H1 (cell line): ENCODE measurements around the gene LCLAT1. TPM values are rescaled to one million over a fixed set of nuclear protein-coding genes. Genes with fewer than 3 reads are reported as not detected.

ENCODE experiments used
- CTCF ChIA-PET: fragments of 300-600 bp; sonication (Branson Sonifier 250); formaldehyde crosslinking; loops from one replicate; lab custom pipeline; 2021; ENCODE audit not compliant: partially characterized antibody; lab: Charles Lee
- POLR2A ChIA-PET: fragments of 300-600 bp; sonication (Branson Sonifier 250); formaldehyde crosslinking; loops from one replicate; lab custom pipeline; 2021; ENCODE audit warnings: inconsistent platforms; ENCODE audit not compliant: partially characterized antibody; lab: Charles Lee
- DNase-seq, 2 experiments: peaks; one replicate each; pipeline versions ENCODE4 v3.0.0 to v3.0.0-alpha.2; 2010 to 2022; ENCODE audit warnings: low spot score in 2 of 2, low read depth in 1 of 2, mixed read lengths in 1 of 2
- FAIRE-seq: peaks from 2 replicates; lab custom pipeline; 2011; peaks lifted over from hg19 to GRCh38; lab: Jason Lieb, UNC
- H2AFZ ChIP-seq: 2 replicates; pipeline ENCODE4 v1.8.1; 2012; ENCODE audit warnings: low read length, inconsistent platforms
- H2AK5ac ChIP-seq: 2 replicates; pipeline ENCODE4 v1.6.1; 2013; ENCODE audit warnings: low read depth, low read length
- H2BK120ac ChIP-seq: replicated peaks from 2 replicates; pipeline ENCODE3; 2013; ENCODE audit warnings: low read depth, low read length, inconsistent platforms
- H2BK12ac ChIP-seq: 2 replicates; pipeline ENCODE4 v1.6.1; 2013; ENCODE audit warnings: low read depth, low read length
- H2BK15ac ChIP-seq: 2 replicates; pipeline ENCODE4 v1.6.1; 2013; ENCODE audit warnings: low read length
- H2BK20ac ChIP-seq: 2 replicates; pipeline ENCODE4 v1.6.1; 2013; ENCODE audit warnings: low read length
- H2BK5ac ChIP-seq: 2 replicates; pipeline ENCODE4 v1.6.1; 2013; ENCODE audit warnings: low read depth, low read length
- H3K14ac ChIP-seq: 2 replicates; pipeline ENCODE4 v1.6.1; 2013; ENCODE audit warnings: inconsistent platforms; ENCODE audit not compliant: insufficient read length
- H3K18ac ChIP-seq: 2 replicates; pipeline ENCODE4 v1.6.1; 2013; ENCODE audit warnings: low read length; ENCODE audit errors: extremely low read depth
- H3K23ac ChIP-seq: 2 replicates; pipeline ENCODE4 v1.6.1; 2013; ENCODE audit warnings: inconsistent platforms; ENCODE audit not compliant: insufficient read length
- H3K23me2 ChIP-seq: 2 replicates; pipeline ENCODE4 v1.6.1; 2013; ENCODE audit warnings: low read depth, low read length
- H3K27ac ChIP-seq: 2 replicates; pipeline ENCODE4 v1.6.1; 2011; ENCODE audit warnings: low read depth, low read length, inconsistent platforms
- H3K27me3 ChIP-seq, 4 experiments: replicated peaks in 1 of 4; 1 replicate in 1 of 4; 2 replicates in 3 of 4; pipeline versions ENCODE4 v1.6.1 to v1.8.1; 2011 to 2013; ENCODE audit warnings: low read length in 3 of 4, mild to moderate bottlenecking in 3 of 4, inconsistent platforms in 2 of 4, mixed read lengths in 2 of 4, moderate library complexity in 1 of 4; ENCODE audit not compliant: control insufficient read depth in 3 of 4, insufficient read depth in 3 of 4; ENCODE audit errors: extremely low read depth in 1 of 4
- H3K36me3 ChIP-seq, 4 experiments: 2 replicates each; pipeline versions ENCODE4 v1.6.1 to v1.8.1; 2011 to 2013; ENCODE audit warnings: mild to moderate bottlenecking in 4 of 4, low read length in 3 of 4, moderate library complexity in 2 of 4, control low read depth in 1 of 4, inconsistent platforms in 1 of 4; ENCODE audit not compliant: insufficient read depth in 4 of 4, control insufficient read depth in 2 of 4
- H3K4ac ChIP-seq: replicated peaks from 2 replicates; pipeline ENCODE3; 2013; ENCODE audit warnings: low read length, low read depth, mixed read lengths, inconsistent platforms; ENCODE audit not compliant: insufficient read length
- H3K4me1 ChIP-seq, 4 experiments: replicated peaks in 1 of 4; 1 replicate in 1 of 4; 2 replicates in 3 of 4; pipeline versions ENCODE4 v1.6.1 to v1.8.1; 2011 to 2013; ENCODE audit warnings: low read length in 3 of 4, inconsistent platforms in 2 of 4, mixed read lengths in 1 of 4; ENCODE audit not compliant: insufficient read depth in 4 of 4, control insufficient read depth in 3 of 4
- H3K4me2 ChIP-seq, 2 experiments: 2 replicates each; pipeline versions ENCODE4 v1.6.1 to v1.8.1; 2011 to 2013; ENCODE audit warnings: low read depth in 2 of 2, low read length in 2 of 2, control low read depth in 1 of 2, inconsistent platforms in 1 of 2, mild to moderate bottlenecking in 1 of 2; ENCODE audit not compliant: insufficient read depth in 1 of 2
- H3K4me3 ChIP-seq, 4 experiments: fragments of 200-600, 300-600 bp in 1 of 4; sonication (generic), shearing (Covaris generic), sonication (Bioruptor Twin) in 1 of 4; 2 replicates each; pipeline versions ENCODE4 v1.5.1 to v1.8.1; 2011 to 2016; ENCODE audit warnings: low read length in 4 of 4, low read depth in 3 of 4, control low read depth in 2 of 4, inconsistent platforms in 2 of 4, mild to moderate bottlenecking in 2 of 4, mixed read lengths in 1 of 4, moderate library complexity in 1 of 4; ENCODE audit not compliant: insufficient read depth in 2 of 4; ENCODE audit errors: extremely low read depth in 1 of 4
- H3K56ac ChIP-seq: replicated peaks from 2 replicates; pipeline ENCODE3; 2013; ENCODE audit warnings: low read depth, mild to moderate bottlenecking, mixed read lengths, low read length, inconsistent platforms; ENCODE audit not compliant: insufficient read length
- H3K79me1 ChIP-seq: 2 replicates; pipeline ENCODE4 v1.6.1; 2013; ENCODE audit warnings: low read depth, low read length, control low read depth
- H3K79me2 ChIP-seq, 2 experiments: 2 replicates each; pipeline versions ENCODE4 v1.6.1 to v1.8.1; 2012 to 2013; ENCODE audit warnings: low read length in 2 of 2, mild to moderate bottlenecking in 2 of 2, inconsistent platforms in 1 of 2; ENCODE audit not compliant: insufficient read depth in 2 of 2, control insufficient read depth in 1 of 2
- H3K9ac ChIP-seq, 4 experiments: replicated peaks in 1 of 4; 1 replicate in 1 of 4; 2 replicates in 3 of 4; pipeline versions ENCODE4 v1.6.1 to v1.8.1; 2011 to 2013; ENCODE audit warnings: low read depth in 3 of 4, low read length in 3 of 4, control low read depth in 2 of 4, mild to moderate bottlenecking in 2 of 4, moderate library complexity in 2 of 4, inconsistent platforms in 1 of 4; ENCODE audit errors: extremely low read depth in 1 of 4
- H3K9me3 ChIP-seq, 2 experiments: 2 replicates each; pipeline versions ENCODE4 v1.6.1 to v1.8.1; 2012 to 2013; ENCODE audit warnings: mild to moderate bottlenecking in 2 of 2, moderate library complexity in 2 of 2, control low read depth in 1 of 2, inconsistent platforms in 1 of 2, low read depth in 1 of 2, low read length in 1 of 2, mixed read lengths in 1 of 2; ENCODE audit not compliant: insufficient read depth in 2 of 2
- H4K20me1 ChIP-seq, 2 experiments: replicated peaks in 1 of 2; 2 replicates each; pipeline versions ENCODE3 to v1.8.1; 2011 to 2013; ENCODE audit warnings: inconsistent platforms in 2 of 2, low read length in 2 of 2, mild to moderate bottlenecking in 1 of 2; ENCODE audit not compliant: insufficient read depth in 2 of 2, control insufficient read depth in 1 of 2
- H4K5ac ChIP-seq: 2 replicates; pipeline ENCODE4 v1.6.1; 2013; ENCODE audit warnings: low read length, low read depth, mixed read lengths, inconsistent platforms; ENCODE audit not compliant: insufficient read length
- H4K8ac ChIP-seq: 2 replicates; pipeline ENCODE4 v1.8.0; 2013; ENCODE audit warnings: mild to moderate bottlenecking, moderate library complexity, low read length, inconsistent platforms; ENCODE audit not compliant: insufficient read depth; ENCODE audit errors: extremely low read depth
- H4K91ac ChIP-seq: replicated peaks from 2 replicates; pipeline ENCODE3; 2013; ENCODE audit warnings: low read length, mixed read lengths, inconsistent platforms; ENCODE audit not compliant: insufficient read length
- CBX8 ChIP-seq: fragments of 300-800, 300-1000 bp; sonication (generic); IDR thresholded peaks from 2 replicates; pipeline ENCODE4 v1.7.1; 2016; ENCODE audit warnings: low read depth, low read length, borderline replicate concordance
- CTBP2 ChIP-seq: IDR thresholded peaks from 2 replicates; pipeline ENCODE4 v1.7.0; 2011; ENCODE audit warnings: borderline replicate concordance, mild to moderate bottlenecking, moderate library complexity, mixed read lengths, low read length; ENCODE audit not compliant: insufficient read depth, insufficient read length
- EP300 ChIP-seq, 2 experiments: IDR thresholded peaks; 1 replicate in 1 of 2; 2 replicates in 1 of 2; pipeline ENCODE4 v1.6.1; 2011 to 2012; ENCODE audit warnings: low read depth in 2 of 2, low read length in 2 of 2, mild to moderate bottlenecking in 2 of 2, borderline replicate concordance in 1 of 2, inconsistent platforms in 1 of 2, moderate library complexity in 1 of 2
- JUN ChIP-seq: IDR thresholded peaks from 2 replicates; pipeline ENCODE4 v1.6.1; 2011; ENCODE audit warnings: low read depth, mild to moderate bottlenecking, improper control_type of control experiment, low read length
- JUND ChIP-seq: IDR thresholded peaks from 2 replicates; pipeline ENCODE4 v1.6.1; 2011; ENCODE audit warnings: mild to moderate bottlenecking, improper control_type of control experiment, low read length
- NRF1 ChIP-seq: IDR thresholded peaks from 2 replicates; pipeline ENCODE4 v1.6.1; 2011; ENCODE audit warnings: mild to moderate bottlenecking, low read depth, low read length, improper control_type of control experiment
- RNF2 ChIP-seq: fragments of 200-900, 300-1000 bp; sonication (generic); IDR thresholded peaks from 2 replicates; pipeline ENCODE4 v1.7.1; 2016; ENCODE audit warnings: borderline replicate concordance, low read depth, mild to moderate bottlenecking, antibody characterized with exemption, low read length; ENCODE audit not compliant: poor library complexity, severe bottlenecking; ENCODE audit errors: missing control alignments
- TAF7 ChIP-seq: optimal IDR thresholded peaks from 2 replicates; pipeline ENCODE3; 2011; ENCODE audit warnings: low read depth, mild to moderate bottlenecking, inconsistent platforms, low read length, moderate library complexity, borderline replicate concordance
- TBP ChIP-seq: IDR thresholded peaks from 2 replicates; pipeline ENCODE4 v1.6.1; 2011; ENCODE audit warnings: low read depth, low read length, improper control_type of control experiment
- WGBS, 2 experiments: shearing (Covaris generic) in 1 of 2; methylation state at CpG; one replicate each; pipeline versions ENCODE4 v1.1.6 to v1.1.7; 2013 to 2015; ENCODE audit warnings: low lambda C conversion rate in 2 of 2, mixed read lengths in 2 of 2, inconsistent platforms in 1 of 2, low coverage in 1 of 2, missing lambda C conversion rate in 1 of 2; ENCODE audit not compliant: insufficient replicate concordance in 2 of 2, insufficient coverage in 1 of 2, insufficient read length in 1 of 2; ENCODE audit errors: extremely low coverage in 1 of 2, missing lambda C conversion rate in 1 of 2; 5-methylcytosine and 5-hydroxymethylcytosine counted together
- polyA plus RNA-seq, 7 experiments: library from polyadenylated mRNA; depleted of rRNA in 3 of 7; stranded (reverse) in 5 of 7; unstranded in 2 of 7; fragments of >200 nt in 5 of 7; fragments of 200-250 nt in 2 of 7; gene quantifications; 1 replicate in 5 of 7; 2 replicates in 1 of 7; 4 replicates in 1 of 7; pipeline versions ENCODE4 v1.2.1 to v1.2.3, GENCODE V29; 2011 to 2013; ENCODE audit warnings: missing spikeins in 2 of 7, mixed read lengths in 2 of 7
- total RNA-seq: library from RNA; stranded (reverse); fragmentation: NEBNext Ultra II Directional; extraction: Animal tissue kit (Norgen Biotek cat#: 25700); gene quantifications from 2 replicates; pipeline ENCODE4 v1.2.1, GENCODE V29; 2021

LCLAT1 gene
- total and polyA plus RNA-seq, 2 of the 8 experiments (the other 6 are each of a cell fraction or from before 2014, with no cell fraction given), result 7.6 to 22.0 TPM

- no peak overlapping the region for H2BK120ac ChIP-seq
- H2AK5ac ChIP-seq, result no peak overlapping the region
- ChIA-PET POLR2A (no interaction called here), CTCF (interaction anchor here (0.7 to 13.9 kb wide), 22 partner anchors 7 to 521 kb away, joined by 3 to 217 read pairs (median 4); no protein-coding TSS in a partner anchor)
- H3K4me2 ChIP-seq, result no peak overlapping the region
- no peaks in the 10 kb centered on the region for H4K20me1 ChIP-seq
- 94% methylated on average over 4 of the region's 4 CpGs; no CpG with 5 or more reads in 1 of the 2 experiments for WGBS, 2 experiments
- H2BK20ac ChIP-seq, result no peak overlapping the region
- H2BK12ac ChIP-seq, result no peak overlapping the region
- no peaks in the 10 kb centered on the region for H3K23me2 ChIP-seq
- H2AFZ ChIP-seq, result no peak overlapping the region
- FAIRE-seq (no peak), DNase-seq (peak in 1 of 2 experiments; percentile 14)
- TF ChIP-seq TAF7 (no peak), RNF2 (no peak), NRF1 (no peak), EP300 (IDR thresholded peaks at IDR 0.05; ENCODE audit: borderline replicate concordance in 1 of 2, low read depth in 2 of 2, low read length in 2 of 2) (no peak), CTBP2 (no peak), JUND (no peak), TBP (no peak), JUN (no peak), CBX8 (no peak)
- no peaks in the 10 kb centered on the region for H3K27me3 ChIP-seq
- no peak overlapping the region for H3K56ac ChIP-seq
- no peak overlapping the region for H3K4me3 ChIP-seq
- no peak overlapping the region for H3K18ac ChIP-seq
- H2BK15ac ChIP-seq, result no peak overlapping the region
- no peak overlapping the region for H3K27ac ChIP-seq
- H3K14ac ChIP-seq, result no peak overlapping the region
- no peak overlapping the region for H2BK5ac ChIP-seq
- H3K4ac ChIP-seq, result no peak overlapping the region
- H3K9me3 ChIP-seq, result no peaks in the 10 kb centered on the region
- no peaks in the 10 kb centered on the region for H3K79me2 ChIP-seq
- H3K23ac ChIP-seq, result no peak overlapping the region
- no peak overlapping the region for H4K91ac ChIP-seq
- no peaks in the 10 kb centered on the region for H3K4me1 ChIP-seq
- H3K9ac ChIP-seq, result no peak overlapping the region
- H3K36me3 ChIP-seq, result no peaks in the 10 kb centered on the region
- H4K8ac ChIP-seq, result no peak overlapping the region
- no peaks in the 10 kb centered on the region for H3K79me1 ChIP-seq
- H4K5ac ChIP-seq, result no peak overlapping the region
Measured at GRCh38 chr2:30686669-30687068, 239.6 kb downstream of the LCLAT1 start.
